Choroid plexus epithelial cell (primary cell): ENCODE measurements around the gene ITSN1.
"Not testable (repeated sequence)": the region's sequence is repeated elsewhere in the genome, so short reads cannot be mapped to it uniquely, and the experiment has no call there.

Experiments
- DNase-seq: peaks from one replicate; pipeline ENCODE4 v3.0.0-alpha.2; 2010; ENCODE audit warnings: low read depth
- H3K4me3 ChIP-seq: 2 replicates; pipeline ENCODE4 v1.5.1; 2011; ENCODE audit warnings: low read depth, mild to moderate bottlenecking, control low read depth, low read length, moderate library complexity
- CTCF ChIP-seq: conservative IDR thresholded peaks from 2 replicates; pipeline ENCODE4 v1.5.1; 2011; ENCODE audit warnings: low read depth, mild to moderate bottlenecking, control low read depth, inconsistent platforms, low read length, moderate library complexity

The ITSN1 gene

DNA sequence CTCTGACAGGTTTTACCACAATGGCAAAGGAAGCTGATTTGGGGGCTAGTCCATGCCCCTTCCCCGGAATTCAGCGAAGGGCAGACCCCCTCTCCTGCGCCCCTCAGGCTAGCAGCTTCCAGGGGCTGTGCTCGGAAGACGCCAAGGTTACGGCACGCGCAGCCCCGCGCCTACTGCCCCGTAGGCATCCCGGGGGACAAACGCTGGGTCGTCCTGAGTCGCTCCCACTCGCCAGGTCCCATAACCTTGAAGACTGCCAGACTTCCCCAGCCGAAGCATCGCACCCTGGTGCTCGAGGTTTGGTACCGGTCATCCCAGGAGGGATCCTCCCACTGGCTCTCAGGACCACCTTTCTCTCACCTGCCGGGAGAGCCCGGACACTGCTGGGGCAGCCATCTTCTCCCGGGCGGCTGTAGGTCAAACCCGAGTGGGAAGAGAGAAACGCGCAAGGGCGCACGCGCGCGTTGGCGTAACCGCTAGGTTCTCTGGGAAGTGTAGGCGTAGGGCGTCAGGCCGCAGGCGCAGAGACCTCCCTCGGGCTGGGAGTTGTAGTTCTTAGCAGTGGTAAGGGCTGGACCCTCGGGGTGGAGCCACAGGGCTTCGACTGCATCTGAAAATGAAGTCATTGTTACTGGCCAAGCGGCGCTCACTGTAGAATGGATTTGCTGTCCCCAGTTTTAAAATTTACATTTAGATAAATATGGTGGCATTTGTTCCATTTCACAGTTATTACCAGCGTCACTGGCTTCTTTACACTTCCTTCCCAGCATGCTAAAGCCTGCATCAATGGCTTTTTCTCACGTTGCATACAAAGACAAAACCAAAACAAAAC is 273.3 kb downstream of the ITSN1 start, which contains the start of gene ATP5PO:
TSS of gene ATP5PO (minus strand) at position 437 of the 832 bp plus-strand sequence. CDS start at position 396, 41 bp downstream.
- H3K4me3 ChIP-seq, result peak within 1 kb of the TSS; percentile 80
- DNase-seq, result peak; percentile 99
- no peak for TF ChIP-seq CTCF

GRCh38 chr21:33916200-33916567 is 273.9 kb downstream of the ITSN1 start:
- no peak for TF ChIP-seq CTCF
- H3K4me3 ChIP-seq, result peak overlapping the region; percentile 80
- DNase-seq, result no peak

GRCh38 chr21:33917421-33917820 is 275.1 kb downstream of the ITSN1 start:
- no peak for DNase-seq
- no peak for TF ChIP-seq CTCF
- no peak overlapping the region for H3K4me3 ChIP-seq

- DNase-seq, result peak; percentile 87
- TF ChIP-seq CTCF, result peak; percentile 96
- H3K4me3 ChIP-seq, result no peak overlapping the region
Measured at GRCh38 chr21:33924079-33924765, 281.9 kb downstream of the ITSN1 start.

DNA sequence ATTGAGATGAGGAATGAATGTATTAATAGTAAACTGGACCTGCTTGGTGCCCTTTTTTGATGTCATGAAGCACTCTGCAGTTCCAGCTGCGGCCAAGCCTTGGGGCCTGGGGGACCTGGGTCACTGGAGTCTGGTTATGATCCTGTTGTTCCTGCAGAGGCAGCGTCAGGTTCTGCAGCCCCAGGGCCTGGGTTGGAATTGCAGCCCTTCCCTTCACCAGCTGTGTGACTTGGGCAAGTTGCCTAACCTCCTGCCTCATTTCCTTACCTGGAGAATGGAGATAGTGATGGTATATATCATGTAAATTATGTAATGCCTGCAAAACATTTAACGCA is 282.4 kb downstream of the ITSN1 start:
- TF ChIP-seq CTCF, result no peak
- no peak for DNase-seq
- H3K4me3 ChIP-seq, result no peak overlapping the region

- not testable (repeated sequence) for H3K4me3 ChIP-seq
Measured at GRCh38 chr21:33926248-33926647, 283.9 kb downstream of the ITSN1 start.

GRCh38 chr21:33931052-33931798 is 288.9 kb downstream of the ITSN1 start:
- not testable (repeated sequence) for DNase-seq

More at GRCh38 chr21:33926248-33926647, 283.9 kb downstream of the ITSN1 start:
- not testable (repeated sequence) for DNase-seq

More at GRCh38 chr21:33931052-33931798, 288.9 kb downstream of the ITSN1 start:
- peak overlapping the region; percentile 10 for H3K4me3 ChIP-seq
